Measurements from ENCODE around the gene ACSM2B.

GRCh38 chr16:20620003-20620402 lies 43.8 kb upstream of the ACSM2B start:
- TF ChIP-seq CTCF (IDR thresholded peaks at IDR 0.05): no peak
- TF ChIP-seq POLR2A (IDR thresholded peaks at IDR 0.05): no peak

Data from adrenal gland (tissue), 5 donors.